Epithelial cell of esophagus (primary cell): Measurements from ENCODE around the gene SEMA3E.

Source experiments
- DNase-seq: peaks from one replicate; pipeline ENCODE4 v3.0.0; 2010; ENCODE audit warnings: low read depth
- H3K4me3 ChIP-seq: 2 replicates; pipeline ENCODE4 v1.5.1; 2011; ENCODE audit warnings: mild to moderate bottlenecking, low read length, control low read depth
- TF ChIP-seq, protein P1 (sequence below): IDR thresholded peaks from 2 replicates; pipeline ENCODE4 v1.5.1; 2011; ENCODE audit warnings: low read depth, mild to moderate bottlenecking, low read length, control low read depth, inconsistent platforms; ENCODE audit not compliant: insufficient read depth; ENCODE audit errors: missing control alignments

Gene SEMA3E

DNA sequence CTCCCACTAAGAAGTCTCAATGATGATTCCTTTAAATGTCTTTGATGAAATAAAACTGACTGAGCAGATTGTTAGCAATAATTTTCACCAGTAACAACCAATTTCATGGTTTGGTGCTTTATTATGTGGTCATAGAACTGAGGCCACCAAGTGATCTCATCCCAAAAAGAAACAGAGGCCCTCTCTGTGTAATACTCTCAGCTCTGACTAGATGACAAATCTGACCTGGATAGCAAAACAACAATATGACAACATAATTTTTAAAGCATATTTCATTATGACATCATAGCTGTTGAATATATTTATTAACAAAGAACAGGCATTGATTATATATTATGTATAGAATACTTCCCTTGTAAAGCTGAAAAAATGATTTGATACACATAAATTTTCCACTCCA, 5.9 kb downstream of the SEMA3E start:
- TF ChIP-seq, protein P1, sequence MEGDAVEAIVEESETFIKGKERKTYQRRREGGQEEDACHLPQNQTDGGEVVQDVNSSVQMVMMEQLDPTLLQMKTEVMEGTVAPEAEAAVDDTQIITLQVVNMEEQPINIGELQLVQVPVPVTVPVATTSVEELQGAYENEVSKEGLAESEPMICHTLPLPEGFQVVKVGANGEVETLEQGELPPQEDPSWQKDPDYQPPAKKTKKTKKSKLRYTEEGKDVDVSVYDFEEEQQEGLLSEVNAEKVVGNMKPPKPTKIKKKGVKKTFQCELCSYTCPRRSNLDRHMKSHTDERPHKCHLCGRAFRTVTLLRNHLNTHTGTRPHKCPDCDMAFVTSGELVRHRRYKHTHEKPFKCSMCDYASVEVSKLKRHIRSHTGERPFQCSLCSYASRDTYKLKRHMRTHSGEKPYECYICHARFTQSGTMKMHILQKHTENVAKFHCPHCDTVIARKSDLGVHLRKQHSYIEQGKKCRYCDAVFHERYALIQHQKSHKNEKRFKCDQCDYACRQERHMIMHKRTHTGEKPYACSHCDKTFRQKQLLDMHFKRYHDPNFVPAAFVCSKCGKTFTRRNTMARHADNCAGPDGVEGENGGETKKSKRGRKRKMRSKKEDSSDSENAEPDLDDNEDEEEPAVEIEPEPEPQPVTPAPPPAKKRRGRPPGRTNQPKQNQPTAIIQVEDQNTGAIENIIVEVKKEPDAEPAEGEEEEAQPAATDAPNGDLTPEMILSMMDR = no peak
- no peak overlapping the region for H3K4me3 ChIP-seq
- no peak for DNase-seq

DNA sequence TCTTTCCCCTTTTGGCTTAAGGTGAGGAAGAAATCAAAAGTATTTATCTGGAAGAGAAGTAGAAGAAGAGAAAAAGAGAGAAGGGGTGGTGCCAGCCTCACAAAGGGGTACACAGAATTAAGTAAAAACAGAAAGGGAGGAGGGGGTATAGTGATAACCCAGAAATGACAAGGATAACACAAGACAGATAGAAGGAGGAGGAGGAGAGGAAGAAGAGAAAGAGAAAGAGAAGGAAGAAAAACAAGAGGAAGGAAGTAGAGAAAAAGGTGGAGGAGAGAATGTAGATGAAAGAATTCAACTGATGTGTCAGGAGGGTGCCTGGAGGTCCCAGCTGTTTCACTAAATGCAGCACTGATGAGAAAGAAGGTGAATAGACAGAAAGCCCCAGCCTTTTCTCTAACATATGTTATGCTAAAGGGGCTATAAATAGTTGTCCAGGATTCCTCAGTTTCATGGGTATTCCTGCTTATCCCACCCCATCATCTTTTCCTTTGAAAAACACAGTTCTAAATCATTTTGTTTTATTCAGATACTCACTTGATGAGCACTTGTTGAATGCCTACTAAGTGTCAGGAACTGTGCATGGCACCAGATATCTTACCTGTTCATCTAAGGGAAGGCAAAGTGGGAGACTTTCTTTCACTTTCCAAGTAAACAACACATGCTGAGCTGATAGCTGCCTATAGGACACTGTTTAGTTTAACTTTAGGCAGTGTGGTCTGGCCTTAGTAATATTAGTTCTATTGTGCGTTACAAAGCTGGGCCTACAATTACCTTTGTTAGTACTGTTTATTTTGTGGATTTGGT, 8.0 kb downstream of the SEMA3E start:
- DNase-seq = no peak
- H3K4me3 ChIP-seq = no peak overlapping the region
- TF ChIP-seq, protein P1 = no peak

DNA sequence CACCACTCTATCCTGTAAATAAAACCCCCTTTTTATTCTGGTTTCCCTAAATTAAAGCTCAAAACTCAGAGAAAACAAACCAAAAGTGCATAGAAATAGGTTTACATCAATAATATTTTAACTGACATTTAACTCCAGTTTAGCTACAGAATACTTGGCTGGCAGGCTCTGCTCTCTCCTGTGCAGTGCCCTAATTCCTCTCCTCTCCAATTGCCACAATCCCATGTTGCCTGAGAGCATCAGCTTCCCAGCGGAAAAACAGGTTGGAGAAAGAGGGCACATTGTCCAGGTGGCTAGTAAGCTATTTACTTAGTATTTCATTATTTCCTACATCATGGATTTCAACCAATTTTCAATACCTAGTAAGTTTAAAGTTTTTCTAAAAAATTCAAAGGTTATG, 8.7 kb downstream of the SEMA3E start:
- DNase-seq = no peak
- TF ChIP-seq, protein P1 = no peak
- no peak overlapping the region for H3K4me3 ChIP-seq

DNA sequence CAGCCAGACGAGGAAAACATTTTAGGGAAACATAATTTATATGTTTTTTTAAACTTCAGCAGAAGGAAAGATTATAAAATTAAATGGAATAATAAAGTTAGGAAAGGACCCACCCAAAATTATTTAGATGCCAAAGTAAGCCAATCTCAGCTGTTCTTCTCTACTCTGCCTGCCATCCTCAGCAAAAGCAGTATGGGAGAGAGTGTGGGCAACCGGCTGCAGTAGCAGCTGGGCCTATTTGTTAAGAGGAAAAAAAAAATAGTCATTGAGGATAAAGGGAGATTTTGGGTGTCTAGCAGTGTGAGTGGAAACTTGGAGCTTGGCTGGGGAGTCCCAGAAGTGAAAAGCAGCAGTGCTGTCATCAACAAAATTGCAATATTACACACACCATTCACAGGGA, 15.4 kb downstream of the SEMA3E start:
- H3K4me3 ChIP-seq = no peak overlapping the region
- no peak for DNase-seq
- TF ChIP-seq, protein P1 = no peak

DNA sequence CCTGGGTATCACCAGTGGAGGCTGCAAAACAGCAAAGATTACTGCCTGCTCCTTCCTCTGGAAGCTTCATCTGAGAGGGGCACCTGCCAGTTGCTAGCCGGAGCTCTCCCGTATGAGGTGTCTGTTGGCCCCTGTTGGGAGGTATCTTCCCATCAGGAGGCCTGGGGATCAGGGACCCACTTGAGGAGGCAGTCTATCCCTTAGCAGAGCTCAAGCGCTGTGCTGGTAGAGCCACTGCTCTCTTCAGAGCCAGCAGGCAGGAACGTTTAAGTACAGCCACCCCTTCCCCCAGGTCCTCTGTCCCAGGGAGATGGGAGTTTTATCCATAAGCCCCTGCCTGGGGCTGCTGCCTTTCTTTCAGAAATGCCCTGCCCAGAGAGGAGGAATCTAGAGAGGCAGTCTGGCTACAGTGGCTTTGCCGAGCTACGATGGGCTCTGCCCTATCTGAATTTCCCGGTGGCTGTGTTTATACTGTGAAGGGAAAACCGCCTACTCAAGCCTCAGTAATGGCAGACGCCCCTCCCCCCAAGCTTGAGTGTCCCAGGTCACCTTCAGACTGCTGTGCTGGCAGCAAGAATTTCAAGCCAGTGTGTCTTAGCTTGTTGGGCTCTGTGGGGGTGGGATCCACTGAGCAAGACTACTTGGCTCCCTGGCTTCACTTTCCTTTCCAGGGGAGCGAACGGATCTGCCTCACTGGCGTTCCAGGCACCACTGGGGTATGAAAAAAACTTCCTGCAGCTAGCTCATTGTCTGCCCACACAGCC, 19.6 kb downstream of the SEMA3E start:
- no peak overlapping the region for H3K4me3 ChIP-seq
- TF ChIP-seq, protein P1 = no peak
- no peak for DNase-seq

DNA sequence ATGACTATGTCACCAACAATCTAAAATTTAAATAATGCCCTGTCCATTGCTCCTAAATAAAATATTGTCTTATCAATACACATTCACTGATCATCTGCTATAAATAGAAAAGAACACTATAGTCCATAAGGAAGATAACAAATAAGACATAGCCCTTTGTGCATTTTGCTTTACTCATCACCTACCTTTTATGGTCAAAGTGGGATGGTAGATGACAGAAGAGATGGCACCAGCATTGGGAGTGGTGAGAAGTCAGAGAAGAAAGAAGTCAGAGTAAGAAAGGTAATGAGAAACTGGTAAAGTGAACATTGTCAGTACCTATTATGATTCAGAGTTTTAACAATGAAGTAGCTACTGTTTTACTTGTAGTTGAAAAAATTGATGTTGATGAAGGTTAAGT, 31.1 kb downstream of the SEMA3E start:
- TF ChIP-seq, protein P1 = no peak
- H3K4me3 ChIP-seq = no peak overlapping the region
- no peak for DNase-seq
